ENCODE measurements around the gene SLC43A1. TPM values are rescaled to one million over a fixed set of nuclear protein-coding genes. Genes with fewer than 3 reads are reported as not detected.
A peak's percentile ranks its signal among the peaks of the same experiment; 100 is the strongest.

SLC43A1 gene
- total RNA-seq, 1 donor from 2014 or later = 12.4 TPM

GRCh38 chr11:57527056-57527631 lies 11.6 kb upstream of the SLC43A1 start:
- H3K4me1 ChIP-seq = peaks cover 15% of the 10 kb centered on the region
- TF ChIP-seq CTCF (IDR thresholded peaks at IDR 0.05) = peak; percentile 95
- H3K27me3 ChIP-seq = no peaks in the 10 kb centered on the region
- peaks cover 16% of the 10 kb centered on the region for H3K36me3 ChIP-seq
- no peaks in the 10 kb centered on the region for H3K9me3 ChIP-seq
- DNase-seq (no peak), ATAC-seq (peak; percentile 45)
- no peak overlapping the region for H3K27ac ChIP-seq
- intact Hi-C loops (cut with DNase I) = loop anchor here (5.0 kb wide), 1 partner anchor 35 kb away; no protein-coding TSS in a partner anchor
- H3K4me3 ChIP-seq = no peak overlapping the region

GRCh38 chr11:57523419-57523818 lies 7.9 kb upstream of the SLC43A1 start:
- DNase-seq = no peak
- intact Hi-C loops (cut with DNase I) = no loop called here
- no peak for TF ChIP-seq CTCF (IDR thresholded peaks at IDR 0.05)

GRCh38 chr11:57521116-57521515 lies 5.6 kb upstream of the SLC43A1 start:
- ATAC-seq = no peak
- no peaks in the 10 kb centered on the region for H3K4me1 ChIP-seq
- intact Hi-C loops (cut with DNase I) = no loop called here
- H3K27ac ChIP-seq = no peak overlapping the region
- no peak for TF ChIP-seq CTCF (IDR thresholded peaks at IDR 0.05)
- DNase-seq = no peak
- H3K9me3 ChIP-seq = no peaks in the 10 kb centered on the region
- no peaks in the 10 kb centered on the region for H3K27me3 ChIP-seq
- H3K36me3 ChIP-seq = no peaks in the 10 kb centered on the region
- no peak overlapping the region for H3K4me3 ChIP-seq

More at GRCh38 chr11:57523419-57523818, 7.9 kb upstream of the SLC43A1 start:
- no peak for ATAC-seq
- H3K27ac ChIP-seq = no peak overlapping the region
- H3K4me1 ChIP-seq = no peaks in the 10 kb centered on the region
- no peaks in the 10 kb centered on the region for H3K9me3 ChIP-seq
- no peaks in the 10 kb centered on the region for H3K27me3 ChIP-seq
- peaks cover 9% of the 10 kb centered on the region for H3K36me3 ChIP-seq
- H3K4me3 ChIP-seq = no peak overlapping the region

GRCh38 chr11:57516061-57516443 lies 550 bp upstream of the SLC43A1 start:
- intact Hi-C loops (cut with DNase I) = no loop called here
- peak overlapping the region; percentile 65 for H3K27ac ChIP-seq
- H3K4me3 ChIP-seq = peak overlapping the region; percentile 97

GRCh38 chr11:57514538-57515331 lies 767 bp downstream of the SLC43A1 start:
- Histone ChIP-seq H3K27ac (peak overlapping the region; percentile 65), H3K4me3 (peak overlapping the region; percentile 97), H3K4me1 (peaks cover 12% of the 10 kb centered on the region), H3K27me3 (no peaks in the 10 kb centered on the region), H3K36me3 (no peaks in the 10 kb centered on the region), H3K9me3 (no peaks in the 10 kb centered on the region)
- TF ChIP-seq CTCF (IDR thresholded peaks at IDR 0.05) = no peak
- DNase-seq (peak; percentile 82), ATAC-seq (peak; percentile 73)
- intact Hi-C loops (cut with DNase I) = no loop called here

More at GRCh38 chr11:57516061-57516443, 550 bp upstream of the SLC43A1 start:
- Histone ChIP-seq H3K9me3 (no peaks in the 10 kb centered on the region), H3K4me1 (peaks cover 12% of the 10 kb centered on the region), H3K36me3 (no peaks in the 10 kb centered on the region), H3K27me3 (no peaks in the 10 kb centered on the region)
- DNase-seq (no peak), ATAC-seq (no peak)
- no peak for TF ChIP-seq CTCF (IDR thresholded peaks at IDR 0.05)

Measured in upper lobe of right lung (tissue), 1 donor.